HT1080 (cell line): ENCODE results near the gene IGF2BP1. TPM values are rescaled to one million over a fixed set of nuclear protein-coding genes. Genes with fewer than 3 reads are reported as not detected.
A peak's percentile ranks its signal among the peaks of the same experiment; 100 is the strongest.
"Not testable (repeated sequence)": the region's sequence is repeated elsewhere in the genome, so short reads cannot be mapped to it uniquely, and the experiment has no call there.

Experiments
- DNase-seq: peaks from one replicate; pipeline ENCODE4 v3.0.0-alpha.2; 2015; ENCODE audit warnings: low read depth
- total RNA-seq: library from RNA; depleted of rRNA; stranded (reverse); fragments of >200 nt; shearing (Covaris generic); gene quantifications from 2 replicates; pipeline ENCODE4 v1.2.3, GENCODE V29; 2014

Gene IGF2BP1
- total RNA-seq, 1 experiment from 2014 or later: 18.5 TPM

GRCh38 chr17:49018116-49018612, 21.0 kb downstream of the IGF2BP1 start:
- DNase-seq: no peak

- no peak for DNase-seq
Observed at GRCh38 chr17:49018748-49019147, 21.6 kb downstream of the IGF2BP1 start.

- DNase-seq: no peak
Observed at GRCh38 chr17:49020609-49021008, 23.4 kb downstream of the IGF2BP1 start.

- peak; percentile 25 for DNase-seq
Observed at GRCh38 chr17:49021095-49021767, 24.0 kb downstream of the IGF2BP1 start.

- DNase-seq: no peak
Observed at GRCh38 chr17:49021768-49022103, 24.6 kb downstream of the IGF2BP1 start.

GRCh38 chr17:49022391-49022941, 25.3 kb downstream of the IGF2BP1 start:
- peak; percentile 66 for DNase-seq

GRCh38 chr17:49024523-49024922, 27.3 kb downstream of the IGF2BP1 start:
- no peak for DNase-seq

GRCh38 chr17:49026447-49026846, 29.3 kb downstream of the IGF2BP1 start:
- not testable (repeated sequence) for DNase-seq

- DNase-seq: no peak
Observed at GRCh38 chr17:49028271-49028670, 31.1 kb downstream of the IGF2BP1 start.

GRCh38 chr17:49029801-49030200, 32.6 kb downstream of the IGF2BP1 start:
- DNase-seq: peak; percentile 9

- DNase-seq: peak; percentile 73
Observed at GRCh38 chr17:49031965-49032928, 35.1 kb downstream of the IGF2BP1 start.

- peak; percentile 27 for DNase-seq
Observed at GRCh38 chr17:49035470-49036269, 38.5 kb downstream of the IGF2BP1 start.

- DNase-seq: no peak
Observed at GRCh38 chr17:49036270-49036626, 39.1 kb downstream of the IGF2BP1 start.

- no peak for DNase-seq
Observed at GRCh38 chr17:49038138-49038537, 41.0 kb downstream of the IGF2BP1 start.

GRCh38 chr17:49038544-49038943, 41.4 kb downstream of the IGF2BP1 start:
- DNase-seq: no peak

- not testable (repeated sequence) for DNase-seq
Observed at GRCh38 chr17:49039518-49039917, 42.3 kb downstream of the IGF2BP1 start.

- DNase-seq: no peak
Observed at GRCh38 chr17:49041527-49041926, 44.3 kb downstream of the IGF2BP1 start.

GRCh38 chr17:49045376-49045775, 48.2 kb downstream of the IGF2BP1 start:
- DNase-seq: no peak

- no peak for DNase-seq
Observed at GRCh38 chr17:49046912-49047311, 49.7 kb downstream of the IGF2BP1 start.

GRCh38 chr17:49049265-49049664, 52.1 kb downstream of the IGF2BP1 start:
- DNase-seq: no peak

GRCh38 chr17:49050611-49051010, 53.4 kb downstream of the IGF2BP1 start:
- DNase-seq: no peak
